Osteoblast (primary cell): ENCODE data around the gene MATN1. TPM values are rescaled to one million over a fixed set of nuclear protein-coding genes. Genes with fewer than 3 reads are reported as not detected.
A peak's percentile ranks its signal among the peaks of the same experiment; 100 is the strongest.

Experiments
- DNase-seq: peaks from one replicate; pipeline ENCODE4 v3.0.0; 2011; ENCODE audit warnings: low spot score, mixed read lengths; ENCODE audit not compliant: insufficient read length; ENCODE audit errors: missing footprints
- H2AFZ ChIP-seq: 2 replicates; pipeline ENCODE4 v1.6.0; 2011; ENCODE audit warnings: mild to moderate bottlenecking, low read length
- H3K27ac ChIP-seq: 2 replicates; pipeline ENCODE4 v1.5.1; 2011; ENCODE audit warnings: mild to moderate bottlenecking, low read depth, low read length, moderate library complexity
- H3K27me3 ChIP-seq: 2 replicates; pipeline ENCODE4 v1.6.0; 2012; ENCODE audit warnings: mild to moderate bottlenecking, control low read depth, inconsistent platforms, low read length, moderate library complexity; ENCODE audit not compliant: insufficient read depth
- H3K36me3 ChIP-seq: 2 replicates; pipeline ENCODE4 v1.5.1; 2011; ENCODE audit warnings: mild to moderate bottlenecking, low read length, control low read depth, moderate library complexity; ENCODE audit not compliant: insufficient read depth
- H3K4me1 ChIP-seq: 2 replicates; pipeline ENCODE4 v1.5.1; 2011; ENCODE audit warnings: mild to moderate bottlenecking, low read length, control low read depth, moderate library complexity; ENCODE audit not compliant: insufficient read depth
- H3K4me2 ChIP-seq: 2 replicates; pipeline ENCODE4 v1.6.0; 2011; ENCODE audit warnings: mild to moderate bottlenecking, low read length; ENCODE audit not compliant: insufficient read depth
- H3K4me3 ChIP-seq: fragments of 200-600 bp; sonication (generic); 3 replicates; pipeline ENCODE4 v1.5.1; 2012; ENCODE audit warnings: mild to moderate bottlenecking, low read length, inconsistent platforms; ENCODE audit not compliant: insufficient read depth
- H3K79me2 ChIP-seq: 2 replicates; pipeline ENCODE4 v1.6.0; 2012; ENCODE audit warnings: mild to moderate bottlenecking, low read length, control low read depth, inconsistent platforms; ENCODE audit not compliant: insufficient read depth
- H3K9me3 ChIP-seq: 2 replicates; pipeline ENCODE4 v1.5.1; 2011; ENCODE audit warnings: low read depth, low read length, control low read depth
- H4K20me1 ChIP-seq: 2 replicates; pipeline ENCODE4 v1.6.0; 2012; ENCODE audit warnings: mild to moderate bottlenecking, low read length, control low read depth; ENCODE audit not compliant: insufficient read depth
- total RNA-seq: library from RNA; depleted of rRNA; stranded (reverse); fragments of >200 nt; gene quantifications from 2 replicates; pipeline ENCODE4 v1.2.3, GENCODE V29; 2012
- TF ChIP-seq, protein P1 (sequence below): IDR thresholded peaks from 2 replicates; pipeline ENCODE4 v1.5.1; 2011; ENCODE audit warnings: mild to moderate bottlenecking, low read depth, low read length, moderate library complexity; ENCODE audit errors: extremely low read depth

Gene MATN1
- total RNA-seq, 1 donor: not detected

DNA sequence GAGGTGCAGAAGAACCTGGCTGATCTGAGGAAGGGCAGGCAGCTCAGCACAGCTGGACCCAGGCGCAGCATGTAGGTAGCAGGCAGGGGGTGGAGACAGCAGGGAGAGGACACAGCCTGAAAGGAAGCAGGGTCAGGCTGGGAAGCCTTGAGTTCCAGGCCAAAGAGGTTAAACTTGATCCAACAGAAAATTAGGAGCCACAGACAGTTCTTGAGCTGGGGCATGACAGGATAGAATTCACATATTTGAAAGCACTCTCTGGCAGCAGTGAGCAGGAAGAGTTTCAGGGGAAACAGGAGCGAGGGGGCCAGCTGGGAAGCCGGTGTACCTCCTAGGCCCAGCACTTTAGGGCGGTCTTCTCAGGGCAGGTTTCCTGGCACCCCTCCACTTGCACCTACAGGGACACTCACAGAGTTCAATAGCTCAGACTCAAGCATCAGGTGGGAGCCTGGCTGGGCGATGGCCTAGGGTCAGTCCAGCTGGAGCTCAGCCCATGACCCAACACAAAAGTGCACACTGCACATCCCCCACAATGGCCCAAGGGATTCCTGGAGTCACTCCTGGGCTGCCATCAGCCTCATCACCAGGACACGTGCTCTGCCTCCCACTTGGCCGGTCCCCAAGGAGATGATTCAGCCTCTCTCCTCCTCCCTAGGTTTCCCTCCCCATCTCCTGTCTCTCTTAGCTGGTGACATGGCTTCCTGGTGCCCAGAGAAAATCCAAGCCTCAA is 22.7 kb downstream of the MATN1 start:
- Histone ChIP-seq H3K27ac (no peak overlapping the region), H2AFZ (peak overlapping the region; percentile 52), H3K4me3 (no peak overlapping the region), H3K79me2 (no peaks in the 10 kb centered on the region), H3K27me3 (peaks cover 11% of the 10 kb centered on the region), H3K9me3 (no peaks in the 10 kb centered on the region), H4K20me1 (no peaks in the 10 kb centered on the region), H3K4me1 (peaks cover 11% of the 10 kb centered on the region), H3K36me3 (no peaks in the 10 kb centered on the region), H3K4me2 (peak overlapping the region; percentile 21)
- TF ChIP-seq, protein P1, sequence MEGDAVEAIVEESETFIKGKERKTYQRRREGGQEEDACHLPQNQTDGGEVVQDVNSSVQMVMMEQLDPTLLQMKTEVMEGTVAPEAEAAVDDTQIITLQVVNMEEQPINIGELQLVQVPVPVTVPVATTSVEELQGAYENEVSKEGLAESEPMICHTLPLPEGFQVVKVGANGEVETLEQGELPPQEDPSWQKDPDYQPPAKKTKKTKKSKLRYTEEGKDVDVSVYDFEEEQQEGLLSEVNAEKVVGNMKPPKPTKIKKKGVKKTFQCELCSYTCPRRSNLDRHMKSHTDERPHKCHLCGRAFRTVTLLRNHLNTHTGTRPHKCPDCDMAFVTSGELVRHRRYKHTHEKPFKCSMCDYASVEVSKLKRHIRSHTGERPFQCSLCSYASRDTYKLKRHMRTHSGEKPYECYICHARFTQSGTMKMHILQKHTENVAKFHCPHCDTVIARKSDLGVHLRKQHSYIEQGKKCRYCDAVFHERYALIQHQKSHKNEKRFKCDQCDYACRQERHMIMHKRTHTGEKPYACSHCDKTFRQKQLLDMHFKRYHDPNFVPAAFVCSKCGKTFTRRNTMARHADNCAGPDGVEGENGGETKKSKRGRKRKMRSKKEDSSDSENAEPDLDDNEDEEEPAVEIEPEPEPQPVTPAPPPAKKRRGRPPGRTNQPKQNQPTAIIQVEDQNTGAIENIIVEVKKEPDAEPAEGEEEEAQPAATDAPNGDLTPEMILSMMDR: no peak
- peak; percentile 98 for DNase-seq

DNA sequence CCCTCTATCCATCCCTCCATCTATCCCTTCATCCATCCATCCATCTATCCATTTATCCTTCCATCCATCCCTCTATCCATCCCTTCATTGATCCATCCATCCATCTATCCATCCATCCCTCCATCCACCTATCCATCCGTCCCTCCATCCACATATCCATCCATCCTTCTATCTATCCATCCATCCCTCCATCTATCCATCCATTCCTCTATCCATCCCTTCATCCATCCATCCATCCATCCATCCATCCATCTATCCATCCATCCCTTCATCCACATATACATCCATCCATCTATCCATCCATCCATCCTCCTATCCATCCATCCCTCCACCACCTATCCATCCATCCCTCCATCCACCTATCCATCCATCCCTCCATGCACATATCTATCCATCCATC is 23.6 kb downstream of the MATN1 start:
- Histone ChIP-seq H3K9me3 (no peaks in the 10 kb centered on the region), H3K4me3 (no peak overlapping the region), H3K4me2 (no peak overlapping the region), H3K27me3 (peaks cover 10% of the 10 kb centered on the region), H2AFZ (no peak overlapping the region), H3K4me1 (peaks cover 12% of the 10 kb centered on the region), H4K20me1 (no peaks in the 10 kb centered on the region), H3K27ac (no peak overlapping the region), H3K79me2 (no peaks in the 10 kb centered on the region), H3K36me3 (no peaks in the 10 kb centered on the region)
- TF ChIP-seq, protein P1: no peak
- DNase-seq: no peak

DNA sequence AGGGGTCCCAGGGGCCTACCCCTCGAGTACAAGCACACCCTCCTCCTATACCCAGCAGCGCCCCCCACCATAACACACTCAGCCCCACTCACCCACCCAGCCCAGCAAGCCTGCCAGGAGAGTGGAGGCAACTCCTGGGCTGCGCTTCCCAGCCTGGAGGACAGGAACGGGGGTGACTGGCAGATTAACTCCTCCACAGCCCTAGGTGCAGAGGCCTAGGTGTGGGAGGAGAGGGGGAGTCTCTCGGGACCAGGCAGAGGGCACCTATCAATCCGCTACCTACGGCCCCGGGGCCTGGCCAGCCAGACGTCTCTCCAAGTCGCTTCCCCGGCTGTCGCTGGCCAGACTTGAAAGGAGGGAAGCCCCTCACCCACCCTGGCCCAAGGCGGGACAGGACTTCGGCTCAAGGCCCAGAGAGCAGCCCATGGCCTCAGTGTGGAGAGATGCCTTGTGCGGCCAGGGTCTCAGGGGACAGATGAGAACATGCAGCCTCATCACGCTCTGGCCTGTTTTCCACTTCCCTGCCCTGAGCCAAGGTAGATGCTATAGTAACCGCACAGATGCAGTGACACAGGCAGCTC is 24.9 kb downstream of the MATN1 start:
- Histone ChIP-seq H3K79me2 (no peaks in the 10 kb centered on the region), H2AFZ (no peak overlapping the region), H3K9me3 (no peaks in the 10 kb centered on the region), H3K4me1 (peaks cover 12% of the 10 kb centered on the region), H3K36me3 (no peaks in the 10 kb centered on the region), H3K4me2 (no peak overlapping the region), H3K27ac (no peak overlapping the region), H3K4me3 (no peak overlapping the region), H3K27me3 (peaks cover 10% of the 10 kb centered on the region), H4K20me1 (no peaks in the 10 kb centered on the region)
- TF ChIP-seq, protein P1: no peak
- peak; percentile 81 for DNase-seq

DNA sequence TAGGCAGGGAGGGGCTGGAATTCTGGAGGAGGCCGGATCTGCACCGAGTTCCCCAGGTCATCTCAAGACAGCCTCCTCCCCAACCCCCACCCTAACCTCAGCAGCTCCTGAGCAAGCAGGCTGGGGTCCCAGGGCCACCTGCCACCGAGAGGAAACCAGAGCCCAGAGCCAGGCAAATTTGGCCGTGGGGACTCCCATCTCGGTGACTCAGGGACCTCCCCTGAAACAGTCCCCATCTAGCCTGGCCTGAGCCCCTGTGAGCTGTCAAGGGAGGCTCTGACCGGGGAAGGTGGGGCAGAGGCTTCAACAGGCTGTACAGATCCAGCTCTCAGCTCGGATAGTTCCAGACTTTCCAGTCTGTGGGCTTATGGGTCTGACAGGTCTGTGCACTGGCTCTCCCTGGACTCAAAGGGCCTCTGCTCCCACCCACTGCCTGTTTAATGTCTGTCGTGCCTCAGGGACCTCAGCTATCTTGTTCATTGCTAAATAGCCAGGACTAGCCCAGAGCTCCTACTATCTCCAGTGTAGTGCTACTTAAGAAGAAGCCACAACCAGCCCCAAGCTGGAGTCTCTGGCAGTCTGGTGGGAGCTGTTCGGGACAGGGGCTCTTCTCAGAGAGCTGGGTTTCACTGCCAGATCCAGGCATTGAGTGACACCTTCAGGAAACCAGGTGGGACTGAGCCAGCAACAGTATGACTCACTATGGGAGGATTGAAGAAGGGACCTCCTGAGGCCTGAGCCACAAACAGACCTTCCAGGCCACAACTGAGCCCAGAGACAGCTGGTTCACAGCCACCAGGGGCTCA is 25.6 kb downstream of the MATN1 start:
- no peaks in the 10 kb centered on the region for H4K20me1 ChIP-seq
- DNase-seq: peak; percentile 88
- H3K9me3 ChIP-seq: no peaks in the 10 kb centered on the region
- no peaks in the 10 kb centered on the region for H3K36me3 ChIP-seq
- TF ChIP-seq, protein P1: no peak
- no peaks in the 10 kb centered on the region for H3K79me2 ChIP-seq
- H3K27ac ChIP-seq: no peak overlapping the region
- no peak overlapping the region for H3K4me3 ChIP-seq
- H2AFZ ChIP-seq: no peak overlapping the region
- peaks cover 10% of the 10 kb centered on the region for H3K27me3 ChIP-seq
- H3K4me2 ChIP-seq: no peak overlapping the region
- H3K4me1 ChIP-seq: peaks cover 12% of the 10 kb centered on the region
